ENCODE measurements around the gene TDRD9. TPM values are rescaled to one million over a fixed set of nuclear protein-coding genes. Genes with fewer than 3 reads are reported as not detected.
"Not testable (repeated sequence)": the region's sequence is repeated elsewhere in the genome, so short reads cannot be mapped to it uniquely, and the experiment has no call there.

TDRD9 gene
- total RNA-seq, 4 donors from 2014 or later: 2.0 to 3.2 (median 2.6) TPM

DNA sequence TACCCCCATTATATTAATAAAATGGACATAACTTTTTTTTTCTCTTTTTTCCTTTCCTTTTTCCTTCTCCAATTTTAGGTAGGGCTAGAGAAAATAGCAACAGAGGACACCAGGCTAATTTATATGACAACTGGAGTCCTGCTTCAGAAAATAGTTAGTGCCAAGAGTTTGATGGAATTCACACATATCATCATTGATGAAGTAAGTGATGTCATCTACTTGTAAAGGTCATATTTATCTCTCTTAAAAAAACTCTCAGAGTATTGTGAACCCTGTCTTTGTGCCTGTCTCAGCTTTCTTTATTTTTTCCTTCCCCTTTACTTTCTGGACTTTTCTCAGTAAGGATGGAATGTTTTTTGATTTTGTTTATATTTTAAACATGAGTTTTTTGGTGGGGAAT lies 38.4 kb downstream of the TDRD9 start:
- H3K4me3 ChIP-seq: no peak overlapping the region
- no peaks in the 10 kb centered on the region for H3K9me3 ChIP-seq
- no peak overlapping the region for H3K27ac ChIP-seq (replicated peaks in 1 of 4)
- no peak for DNase-seq (ENCODE audit: extremely low spot score)
- H3K27me3 ChIP-seq: peaks cover 0 to 4% (median 0%) of the 10 kb centered on the region in 4 donors
- no peaks in the 10 kb centered on the region for H3K36me3 ChIP-seq
- peaks cover 0 to 6% (median 2%) of the 10 kb centered on the region in 4 donors for H3K4me1 ChIP-seq
- TF ChIP-seq, protein P1, sequence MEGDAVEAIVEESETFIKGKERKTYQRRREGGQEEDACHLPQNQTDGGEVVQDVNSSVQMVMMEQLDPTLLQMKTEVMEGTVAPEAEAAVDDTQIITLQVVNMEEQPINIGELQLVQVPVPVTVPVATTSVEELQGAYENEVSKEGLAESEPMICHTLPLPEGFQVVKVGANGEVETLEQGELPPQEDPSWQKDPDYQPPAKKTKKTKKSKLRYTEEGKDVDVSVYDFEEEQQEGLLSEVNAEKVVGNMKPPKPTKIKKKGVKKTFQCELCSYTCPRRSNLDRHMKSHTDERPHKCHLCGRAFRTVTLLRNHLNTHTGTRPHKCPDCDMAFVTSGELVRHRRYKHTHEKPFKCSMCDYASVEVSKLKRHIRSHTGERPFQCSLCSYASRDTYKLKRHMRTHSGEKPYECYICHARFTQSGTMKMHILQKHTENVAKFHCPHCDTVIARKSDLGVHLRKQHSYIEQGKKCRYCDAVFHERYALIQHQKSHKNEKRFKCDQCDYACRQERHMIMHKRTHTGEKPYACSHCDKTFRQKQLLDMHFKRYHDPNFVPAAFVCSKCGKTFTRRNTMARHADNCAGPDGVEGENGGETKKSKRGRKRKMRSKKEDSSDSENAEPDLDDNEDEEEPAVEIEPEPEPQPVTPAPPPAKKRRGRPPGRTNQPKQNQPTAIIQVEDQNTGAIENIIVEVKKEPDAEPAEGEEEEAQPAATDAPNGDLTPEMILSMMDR (IDR thresholded peaks at IDR 0.05): no peak
- TF ChIP-seq POLR2AphosphoS5 (IDR thresholded peaks at IDR 0.05): no peak
- no peak for TF ChIP-seq POLR2A (IDR thresholded peaks at IDR 0.05; ENCODE audit: low read depth)
- TF ChIP-seq EP300 (IDR thresholded peaks at IDR 0.05): no peak
- intact Hi-C loops (cut with DNase I): no loop called here

DNA sequence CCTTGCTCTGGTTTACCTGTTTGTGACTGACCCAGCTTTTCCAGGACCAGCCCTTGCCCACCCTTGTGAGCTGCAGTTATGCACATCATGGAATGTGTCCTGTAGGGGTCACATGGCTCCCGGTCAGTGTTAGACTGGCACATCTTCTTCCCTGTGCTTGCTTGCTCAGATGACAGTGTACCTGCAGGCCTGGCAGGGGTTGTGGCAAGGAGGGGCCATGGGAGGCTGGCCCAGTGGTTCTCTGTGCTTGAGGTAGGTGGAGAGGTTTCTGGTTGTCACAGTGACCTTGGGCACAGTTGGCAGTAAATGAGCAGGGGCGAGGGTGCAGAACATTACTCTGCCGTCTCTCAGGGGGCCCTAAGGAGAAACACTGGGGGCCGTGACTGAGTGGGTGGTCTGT lies 41.7 kb downstream of the TDRD9 start:
- Histone ChIP-seq H3K9me3 (no peaks in the 10 kb centered on the region), H3K27me3 (peaks cover 0 to 4% (median 0%) of the 10 kb centered on the region in 4 donors), H3K27ac (replicated peaks in 1 of 4) (no peak overlapping the region), H3K4me1 (no peaks in the 10 kb centered on the region), H3K36me3 (no peaks in the 10 kb centered on the region), H3K4me3 (no peak overlapping the region)
- TF ChIP-seq POLR2A (IDR thresholded peaks at IDR 0.05; ENCODE audit: low read depth) (no peak), EP300 (IDR thresholded peaks at IDR 0.05) (no peak), POLR2AphosphoS5 (IDR thresholded peaks at IDR 0.05) (no peak)
- TF ChIP-seq, protein P1 (IDR thresholded peaks at IDR 0.05): no peak
- 63% methylated on average over 4 of the region's 4 CpGs for WGBS
- intact Hi-C loops (cut with DNase I): no loop called here
- DNase-seq (ENCODE audit: extremely low spot score): no peak

DNA sequence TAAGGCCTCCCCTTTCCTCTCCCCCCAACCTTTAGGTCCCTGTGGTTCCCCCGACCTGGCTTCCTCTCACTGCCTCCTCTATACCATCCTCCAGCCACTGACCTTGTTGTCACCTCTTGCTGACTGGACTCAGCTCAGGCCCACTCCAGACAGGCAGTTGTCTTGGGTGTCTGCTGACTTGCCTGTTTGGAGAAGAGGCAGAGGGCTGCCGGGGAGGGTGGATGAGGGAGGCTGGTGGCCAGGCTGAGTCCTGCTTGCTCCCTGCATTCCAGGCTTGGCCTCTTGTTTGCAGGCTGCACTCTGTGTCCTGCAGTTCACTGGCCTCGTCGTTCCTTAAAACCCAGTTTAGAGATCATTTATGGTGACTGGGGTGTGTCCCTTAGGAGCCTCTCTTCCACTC lies 45.1 kb downstream of the TDRD9 start:
- intact Hi-C loops (cut with DNase I): no loop called here
- peaks cover 0 to 4% (median 0%) of the 10 kb centered on the region in 4 donors for H3K27me3 ChIP-seq
- WGBS: 57% methylated on average over 4 of the region's 4 CpGs

DNA sequence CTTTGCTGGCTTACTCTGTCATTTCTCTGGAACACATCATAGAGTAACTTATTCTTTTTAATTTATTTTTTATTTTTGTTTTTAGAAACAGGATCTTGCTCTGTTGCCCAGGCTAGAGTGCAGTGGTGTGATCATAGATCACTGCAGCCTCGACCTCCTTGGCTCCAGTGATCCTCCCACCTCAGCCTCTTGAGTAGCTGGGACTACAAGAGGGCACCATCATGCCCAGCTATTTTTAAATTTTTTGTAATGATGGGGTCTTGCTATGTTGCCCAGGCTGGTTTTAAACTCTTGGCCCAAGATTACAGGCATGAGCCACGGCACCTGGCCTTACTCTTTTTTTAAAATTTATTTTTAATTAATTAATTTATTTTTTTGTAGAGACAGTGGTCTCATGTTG lies 46.3 kb downstream of the TDRD9 start:
- intact Hi-C loops (cut with DNase I): no loop called here
- Histone ChIP-seq H3K4me3 (no peak overlapping the region), H3K27ac (replicated peaks in 1 of 4) (no peak overlapping the region), H3K4me1 (no peaks in the 10 kb centered on the region), H3K9me3 (no peaks in the 10 kb centered on the region), H3K27me3 (peaks cover 0 to 4% (median 0%) of the 10 kb centered on the region in 4 donors), H3K36me3 (no peaks in the 10 kb centered on the region)
- no peak for DNase-seq (ENCODE audit: extremely low spot score)
- no peak for TF ChIP-seq POLR2AphosphoS5 (IDR thresholded peaks at IDR 0.05)
- TF ChIP-seq EP300 (IDR thresholded peaks at IDR 0.05): no peak
- no peak for TF ChIP-seq POLR2A (IDR thresholded peaks at IDR 0.05; ENCODE audit: low read depth)
- TF ChIP-seq, protein P1 (IDR thresholded peaks at IDR 0.05): no peak
- 79% methylated on average over 2 of the region's 2 CpGs for WGBS

More for the DNA sequence above, 45.1 kb downstream of the TDRD9 start:
- Histone ChIP-seq H3K36me3 (no peaks in the 10 kb centered on the region), H3K9me3 (no peaks in the 10 kb centered on the region), H3K4me1 (no peaks in the 10 kb centered on the region), H3K4me3 (no peak overlapping the region), H3K27ac (replicated peaks in 1 of 4) (no peak overlapping the region)
- no peak for DNase-seq (ENCODE audit: extremely low spot score)
- TF ChIP-seq POLR2AphosphoS5 (IDR thresholded peaks at IDR 0.05): no peak
- TF ChIP-seq, protein P1 (IDR thresholded peaks at IDR 0.05): no peak
- no peak for TF ChIP-seq POLR2A (IDR thresholded peaks at IDR 0.05; ENCODE audit: low read depth)

DNA sequence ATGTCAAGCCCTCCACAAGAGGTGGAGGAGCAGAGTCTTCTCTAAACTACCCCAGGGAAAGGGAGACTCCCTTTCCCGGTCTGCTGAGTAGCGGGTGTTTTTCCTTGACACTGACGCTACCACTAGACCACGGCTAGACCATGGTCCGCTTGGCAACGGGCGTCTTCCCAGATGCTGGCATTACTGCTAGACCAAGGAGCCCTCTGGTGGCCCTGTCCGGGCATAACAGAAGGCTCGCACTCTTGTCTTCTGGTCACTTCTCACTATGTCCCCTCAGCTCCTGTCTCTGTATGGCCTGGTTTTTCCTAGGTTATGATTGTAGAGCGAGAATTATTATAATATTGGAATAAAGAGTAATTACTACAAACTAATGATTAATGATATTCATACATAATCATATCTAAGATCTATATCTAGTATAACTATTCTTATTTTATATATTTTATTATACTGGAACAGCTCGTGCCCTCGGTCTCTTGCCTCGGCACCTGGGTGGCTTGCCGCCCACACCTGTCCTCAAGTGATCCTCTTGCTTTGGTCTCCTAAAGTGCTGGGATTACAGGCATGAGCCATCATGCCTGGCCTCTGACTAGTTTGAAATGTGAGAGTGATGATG lies 52.5 kb downstream of the TDRD9 start:
- DNase-seq (ENCODE audit: extremely low spot score); H3K36me3 ChIP-seq; H3K27me3 ChIP-seq; intact Hi-C loops (cut with DNase I); H3K4me1 ChIP-seq; H3K9me3 ChIP-seq; H3K4me3 ChIP-seq; H3K27ac ChIP-seq (replicated peaks in 1 of 4): not testable (repeated sequence)
- TF ChIP-seq, protein P1 (IDR thresholded peaks at IDR 0.05): peak; percentile 65 to 76 (median 73)
- WGBS: 58% methylated on average over 14 of the region's 14 CpGs

Measured in esophagus muscularis mucosa (tissue), 4 donors.